ENCODE results near the gene UBA6. TPM values are rescaled to one million over a fixed set of nuclear protein-coding genes. Genes with fewer than 3 reads are reported as not detected.

Gene UBA6
- total and polyA plus RNA-seq, 2 donors (not counting 1 experiment from before 2014, with no cell fraction given), result 90.0 to 92.8 TPM

GRCh38 chr4:67723949-67724348 lies 23.0 kb upstream of the UBA6 start:
- Histone ChIP-seq H3K4me2 (ENCODE audit: extremely low read depth, insufficient read depth, low read length) (no peak overlapping the region), H3K79me2 (ENCODE audit: control insufficient read depth, insufficient read depth, low read length) (no peaks in the 10 kb centered on the region), H3K4me3 (replicated peaks in 1 of 4; ENCODE audit: control extremely low read depth in 1 of 4, insufficient read depth in 1 of 4, low read depth in 3 of 4, low read length in 4 of 4) (no peak overlapping the region), H3K4me1 (ENCODE audit: control insufficient read depth, extremely low read depth, insufficient read depth, low read length) (no peaks in the 10 kb centered on the region), H3K9ac (ENCODE audit: insufficient read depth, low read length) (no peak overlapping the region), H3K27me3 (ENCODE audit: control insufficient read depth, insufficient read depth, low read length) (no peaks in the 10 kb centered on the region), H4K20me1 (ENCODE audit: control insufficient read depth, extremely low read depth, insufficient read depth, low read length) (no peaks in the 10 kb centered on the region), H3K36me3 (ENCODE audit: control insufficient read depth, insufficient read depth, low read length) (no peaks in the 10 kb centered on the region), H3K9me3 (ENCODE audit: control insufficient read depth, insufficient read depth, low read depth, low read length) (no peaks in the 10 kb centered on the region), H3K27ac (ENCODE audit: insufficient read depth, low read length) (no peak overlapping the region), H2AFZ (ENCODE audit: low read length) (no peak overlapping the region)
- no peak for TF ChIP-seq CTCF (conservative IDR thresholded peaks at IDR 0.05 in 1 of 2, IDR thresholded peaks at IDR 0.05 in 1 of 2; ENCODE audit: low read depth in 1 of 2, low read length in 2 of 2)
- TF ChIP-seq EZH2 (IDR thresholded peaks at IDR 0.05; ENCODE audit: low read length, missing control alignments), result no peak
- DNase-seq (ENCODE audit: low read depth in 2 of 2), result no peak

DNA sequence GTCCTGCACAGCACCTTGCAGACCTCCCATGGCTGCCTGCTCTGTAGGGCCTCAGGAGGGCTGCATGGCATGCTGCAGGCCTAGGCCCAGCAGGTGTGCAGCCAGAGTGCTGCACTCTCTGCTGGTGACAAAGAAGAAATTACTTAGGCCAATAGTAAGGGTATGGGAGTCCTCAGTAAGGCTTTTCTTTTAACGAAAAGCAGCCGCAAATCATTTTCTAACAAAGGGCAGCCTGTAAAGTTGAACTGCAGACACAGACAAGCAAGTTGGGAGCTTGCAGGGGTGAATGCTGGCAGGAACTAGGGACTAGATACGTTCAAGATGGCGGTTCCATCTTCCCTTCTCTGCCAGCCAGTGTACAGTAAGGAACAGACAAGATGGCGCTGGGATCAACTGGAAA lies 22.4 kb upstream of the UBA6 start:
- Histone ChIP-seq H4K20me1 (ENCODE audit: control insufficient read depth, extremely low read depth, insufficient read depth, low read length) (no peaks in the 10 kb centered on the region), H3K27ac (ENCODE audit: insufficient read depth, low read length) (no peak overlapping the region), H2AFZ (ENCODE audit: low read length) (no peak overlapping the region), H3K9ac (ENCODE audit: insufficient read depth, low read length) (no peak overlapping the region), H3K36me3 (ENCODE audit: control insufficient read depth, insufficient read depth, low read length) (no peaks in the 10 kb centered on the region), H3K79me2 (ENCODE audit: control insufficient read depth, insufficient read depth, low read length) (no peaks in the 10 kb centered on the region), H3K27me3 (ENCODE audit: control insufficient read depth, insufficient read depth, low read length) (no peaks in the 10 kb centered on the region), H3K9me3 (ENCODE audit: control insufficient read depth, insufficient read depth, low read depth, low read length) (no peaks in the 10 kb centered on the region), H3K4me3 (replicated peaks in 1 of 4; ENCODE audit: control extremely low read depth in 1 of 4, insufficient read depth in 1 of 4, low read depth in 3 of 4, low read length in 4 of 4) (no peak overlapping the region), H3K4me2 (ENCODE audit: extremely low read depth, insufficient read depth, low read length) (no peak overlapping the region), H3K4me1 (ENCODE audit: control insufficient read depth, extremely low read depth, insufficient read depth, low read length) (no peaks in the 10 kb centered on the region)
- no peak for TF ChIP-seq CTCF (conservative IDR thresholded peaks at IDR 0.05 in 1 of 2, IDR thresholded peaks at IDR 0.05 in 1 of 2; ENCODE audit: low read depth in 1 of 2, low read length in 2 of 2)
- no peak for TF ChIP-seq EZH2 (IDR thresholded peaks at IDR 0.05; ENCODE audit: low read length, missing control alignments)
- no peak for DNase-seq (ENCODE audit: low read depth in 2 of 2)

DNA sequence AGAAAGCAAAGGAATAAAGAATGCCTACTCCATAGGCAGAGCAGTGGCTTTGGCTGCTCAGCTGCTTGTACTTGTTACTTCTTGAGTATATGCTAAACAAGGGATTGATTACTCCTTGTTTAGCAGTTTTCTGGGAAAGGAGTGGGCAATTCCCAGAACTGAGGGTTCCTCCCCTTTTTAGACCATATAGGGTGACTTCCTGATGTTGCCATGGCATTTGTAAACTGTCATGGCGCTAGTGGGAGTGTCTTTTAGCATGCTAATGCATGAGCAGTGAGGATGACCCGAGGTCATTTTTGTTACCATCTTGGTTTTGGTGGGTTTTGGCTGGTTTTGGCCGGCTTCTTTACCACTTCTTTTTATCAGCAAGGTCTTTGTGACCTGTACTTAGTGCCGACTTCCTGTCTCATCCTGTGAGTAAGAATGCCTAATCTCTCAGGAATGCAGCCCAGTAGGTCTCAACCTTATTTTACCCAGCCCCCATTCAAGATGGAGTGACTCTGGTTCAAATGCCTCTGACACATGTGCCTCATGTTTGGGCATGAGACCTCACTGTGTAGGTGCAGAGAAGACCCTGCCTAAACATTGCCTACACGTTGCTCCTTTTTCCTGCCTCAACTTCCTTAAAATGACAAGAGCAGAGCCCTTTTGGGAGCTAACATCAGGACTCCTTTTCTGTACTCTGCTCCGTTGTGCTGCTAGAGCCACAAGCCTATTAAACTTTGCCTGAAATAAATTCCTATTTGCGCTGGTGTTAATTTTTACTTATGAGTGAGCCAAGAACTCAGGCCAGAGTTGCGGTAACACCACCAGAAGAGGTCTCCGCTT lies 21.0 kb upstream of the UBA6 start:
- H3K79me2 ChIP-seq (ENCODE audit: control insufficient read depth, insufficient read depth, low read length), result no peaks in the 10 kb centered on the region
- no peaks in the 10 kb centered on the region for H3K27me3 ChIP-seq (ENCODE audit: control insufficient read depth, insufficient read depth, low read length)
- no peak overlapping the region for H3K9ac ChIP-seq (ENCODE audit: insufficient read depth, low read length)
- H3K4me3 ChIP-seq (replicated peaks in 1 of 4; ENCODE audit: control extremely low read depth in 1 of 4, insufficient read depth in 1 of 4, low read depth in 3 of 4, low read length in 4 of 4), result no peak overlapping the region
- H3K4me2 ChIP-seq (ENCODE audit: extremely low read depth, insufficient read depth, low read length), result no peak overlapping the region
- H2AFZ ChIP-seq (ENCODE audit: low read length), result no peak overlapping the region
- H3K4me1 ChIP-seq (ENCODE audit: control insufficient read depth, extremely low read depth, insufficient read depth, low read length), result no peaks in the 10 kb centered on the region
- TF ChIP-seq CTCF (conservative IDR thresholded peaks at IDR 0.05 in 1 of 2, IDR thresholded peaks at IDR 0.05 in 1 of 2; ENCODE audit: low read depth in 1 of 2, low read length in 2 of 2), result no peak
- no peak for TF ChIP-seq EZH2 (IDR thresholded peaks at IDR 0.05; ENCODE audit: low read length, missing control alignments)
- DNase-seq (ENCODE audit: low read depth in 2 of 2), result peak; percentile 26 to 83
- peak overlapping the region; percentile 22 for H3K27ac ChIP-seq (ENCODE audit: insufficient read depth, low read length)
- no peaks in the 10 kb centered on the region for H3K36me3 ChIP-seq (ENCODE audit: control insufficient read depth, insufficient read depth, low read length)
- H3K9me3 ChIP-seq (ENCODE audit: control insufficient read depth, insufficient read depth, low read depth, low read length), result no peaks in the 10 kb centered on the region
- no peaks in the 10 kb centered on the region for H4K20me1 ChIP-seq (ENCODE audit: control insufficient read depth, extremely low read depth, insufficient read depth, low read length)
